Dedifferentiated amniotic fluid mesenchymal stem cell (primary cell): ENCODE results near the gene STMND1.
A peak's percentile ranks its signal among the peaks of the same experiment; 100 is the strongest.
"Not testable (repeated sequence)": the region's sequence is repeated elsewhere in the genome, so short reads cannot be mapped to it uniquely, and the experiment has no call there.

ENCODE experiments used
- DNase-seq: peaks from one replicate; pipeline ENCODE4 v3.0.0-alpha.2; 2016; ENCODE audit errors: extremely low spot score

Gene STMND1

DNA sequence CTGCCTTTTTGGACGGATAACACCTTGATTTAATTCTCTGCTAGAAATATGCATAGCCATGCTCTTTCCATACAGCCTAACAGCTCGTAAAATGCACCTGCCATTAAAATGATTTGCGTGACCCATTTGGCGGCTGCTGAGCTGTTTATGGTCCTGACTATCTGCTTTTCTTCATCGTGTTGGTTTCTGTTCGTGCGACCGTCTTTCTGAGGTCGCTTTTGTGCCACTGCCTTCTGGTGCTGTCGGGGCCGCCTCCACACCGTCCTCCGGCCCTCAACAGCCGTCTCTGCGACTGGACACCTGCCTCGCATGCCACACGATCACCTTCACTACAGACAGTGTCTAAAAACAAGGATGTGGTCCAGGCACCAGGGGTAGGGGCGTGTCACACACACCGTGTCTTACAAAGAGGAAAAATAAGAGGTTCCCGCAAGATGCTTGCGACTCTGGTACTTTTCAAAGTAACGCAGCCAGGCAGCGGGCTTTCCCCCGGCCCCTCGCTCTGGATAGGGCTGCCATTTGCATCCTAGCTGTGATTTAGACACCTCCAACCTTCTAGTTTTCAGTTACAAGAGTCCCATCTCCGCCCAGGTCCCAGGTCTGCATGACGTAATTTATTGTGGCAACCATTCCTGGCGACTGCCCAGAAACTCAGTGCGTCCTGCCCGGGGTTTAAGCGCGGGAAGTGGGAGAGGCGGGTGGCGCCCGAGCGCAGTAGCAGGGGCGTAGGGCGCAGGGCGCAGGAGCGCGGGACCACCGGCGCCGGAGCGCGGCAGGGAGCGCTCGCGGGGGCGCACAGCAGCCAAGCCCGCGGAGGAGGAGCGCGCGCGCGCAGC lies at the start of gene STMND1:
STMND1 (plus strand) TSS at position 629 of the 836 bp plus-strand sequence. CDS start 208 bp downstream, outside the sequence.
- DNase-seq: no peak

DNA sequence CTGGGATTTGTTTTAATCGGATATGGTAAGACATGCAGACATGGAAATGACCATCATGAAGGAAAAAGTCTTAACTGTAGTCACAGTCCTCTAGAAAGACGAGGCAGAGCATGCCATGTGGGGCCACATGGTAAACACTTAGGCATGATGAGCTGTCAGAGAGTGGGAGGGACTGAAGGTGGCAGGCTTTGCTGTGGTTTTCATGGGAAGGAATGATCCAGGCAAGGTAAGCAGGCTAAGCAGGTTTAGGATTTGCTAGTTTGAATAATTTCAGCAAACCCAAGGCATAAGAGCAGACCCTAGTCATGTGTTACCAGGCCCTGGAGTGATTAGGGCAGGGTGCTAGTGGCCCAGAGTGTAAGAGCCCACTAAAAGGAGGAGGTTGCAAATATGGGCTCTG lies 47.2 kb upstream of the STMND1 start:
- no peak for DNase-seq

DNA sequence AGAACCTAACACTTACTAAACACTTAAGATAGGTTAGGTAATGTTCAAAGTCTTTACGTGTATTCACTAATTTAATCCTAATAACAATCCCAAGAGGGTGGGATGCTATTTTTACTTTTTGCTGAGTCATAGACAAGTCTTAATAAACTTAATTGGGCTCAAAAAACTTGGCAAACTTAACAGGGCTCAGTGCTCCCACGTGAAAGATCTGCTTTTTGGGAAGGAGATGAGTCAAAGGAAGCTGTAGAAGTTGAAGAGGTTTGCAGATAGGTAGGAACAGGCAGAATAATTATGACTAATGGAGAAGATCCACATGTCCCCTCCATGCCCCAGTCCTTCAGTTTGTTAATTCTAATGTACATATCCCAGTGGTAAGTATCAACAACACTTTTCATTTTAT lies 44.5 kb upstream of the STMND1 start:
- no peak for DNase-seq

DNA sequence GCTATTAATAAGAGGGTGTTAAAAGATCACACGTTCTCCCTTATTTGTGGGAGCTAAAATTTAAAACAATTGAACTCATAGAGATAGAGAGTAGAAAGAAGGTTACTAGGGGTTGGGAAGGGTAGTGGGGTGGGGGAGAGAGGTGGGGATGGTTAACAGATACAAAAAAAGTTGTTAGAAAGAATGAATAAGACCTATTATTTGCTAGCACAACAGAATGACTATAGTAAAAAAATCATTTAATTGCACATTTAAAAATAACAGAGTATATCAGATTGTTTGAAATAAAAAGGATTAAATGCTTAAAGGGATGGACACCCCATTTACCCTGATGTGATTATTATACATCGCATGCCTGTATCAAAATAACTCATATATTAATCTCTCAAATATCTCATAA lies 43.3 kb upstream of the STMND1 start:
- no peak for DNase-seq

DNA sequence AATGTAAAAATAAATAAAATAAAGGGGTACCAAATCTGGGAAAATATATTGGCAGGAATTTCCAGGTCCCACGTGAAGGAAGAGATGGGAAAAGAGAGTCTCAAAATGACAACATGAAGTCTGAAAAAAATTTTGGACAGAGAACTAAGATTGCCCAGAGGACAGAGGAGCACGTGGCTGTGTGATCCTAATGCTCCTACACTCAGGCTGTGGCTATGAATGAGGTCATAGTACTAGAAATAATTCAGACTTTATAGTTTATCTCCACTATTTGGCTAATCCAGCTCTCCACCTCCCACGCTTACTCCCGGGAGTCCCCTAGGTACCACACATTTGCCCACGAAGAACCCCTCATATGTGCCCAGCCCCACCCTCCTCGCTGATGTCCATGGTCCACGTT lies 42.8 kb upstream of the STMND1 start:
- no peak for DNase-seq

DNA sequence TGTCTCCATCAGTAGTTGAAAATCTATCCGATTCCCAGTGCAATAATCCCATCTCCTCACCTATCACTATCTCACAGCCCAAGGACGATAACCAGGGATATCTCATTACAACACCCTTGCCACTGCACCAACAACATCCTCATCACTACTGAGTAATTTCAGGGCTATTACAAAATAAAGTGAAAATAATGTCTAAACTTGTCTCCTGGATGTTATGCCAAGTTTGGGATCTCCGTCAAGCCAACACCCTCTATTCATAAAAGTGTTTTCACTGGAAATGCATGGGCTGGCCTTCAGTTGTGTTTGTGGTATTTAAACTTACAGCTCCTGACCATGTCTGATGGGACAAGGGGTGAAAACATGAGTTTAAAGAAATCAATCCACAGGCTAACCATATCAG lies 42.0 kb upstream of the STMND1 start:
- DNase-seq: no peak

DNA sequence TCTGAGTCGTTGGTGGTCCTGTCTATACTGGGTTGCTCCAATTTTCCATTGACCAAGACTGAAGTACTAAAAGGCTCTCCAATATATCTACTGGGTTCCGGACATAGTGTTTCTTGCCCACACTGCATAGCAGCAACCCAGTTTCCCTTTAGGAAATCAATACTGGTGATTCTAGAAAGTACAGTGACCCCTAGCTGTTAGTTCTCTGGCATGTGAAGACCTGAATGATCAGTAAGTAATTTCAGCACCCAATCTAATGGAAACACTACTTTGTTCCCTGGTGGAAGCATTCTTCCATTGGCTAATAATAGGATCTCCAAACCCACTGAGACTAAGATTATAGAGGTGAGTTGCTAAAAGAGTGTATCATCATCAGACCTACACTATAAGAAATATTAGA lies 40.8 kb upstream of the STMND1 start:
- DNase-seq: no peak

DNA sequence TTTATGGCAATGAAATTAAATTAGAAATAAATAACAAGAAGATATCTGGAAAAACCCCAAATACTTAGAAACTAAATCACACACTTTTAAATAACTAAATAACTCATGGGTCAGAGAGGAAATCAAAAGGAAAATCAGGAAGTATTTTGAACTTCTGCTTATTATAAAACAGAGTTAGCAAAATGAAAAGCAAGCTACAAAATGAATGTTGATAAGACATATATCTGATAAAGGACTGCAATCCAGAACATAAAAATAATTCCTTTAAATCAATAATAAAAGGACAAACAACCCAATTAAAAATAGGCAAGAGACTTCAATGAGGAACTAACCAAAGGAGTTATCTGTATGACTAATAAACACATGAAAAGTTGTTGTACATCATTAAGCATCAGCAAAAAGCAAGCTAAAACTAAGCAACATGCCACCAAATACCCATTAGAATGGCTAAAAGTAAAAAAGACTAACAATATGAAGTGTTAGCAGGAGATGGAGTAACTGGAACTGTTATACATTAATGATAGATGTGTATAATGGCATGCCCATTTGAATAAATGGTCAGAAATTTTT lies 38.9 kb upstream of the STMND1 start:
- no peak for DNase-seq

DNA sequence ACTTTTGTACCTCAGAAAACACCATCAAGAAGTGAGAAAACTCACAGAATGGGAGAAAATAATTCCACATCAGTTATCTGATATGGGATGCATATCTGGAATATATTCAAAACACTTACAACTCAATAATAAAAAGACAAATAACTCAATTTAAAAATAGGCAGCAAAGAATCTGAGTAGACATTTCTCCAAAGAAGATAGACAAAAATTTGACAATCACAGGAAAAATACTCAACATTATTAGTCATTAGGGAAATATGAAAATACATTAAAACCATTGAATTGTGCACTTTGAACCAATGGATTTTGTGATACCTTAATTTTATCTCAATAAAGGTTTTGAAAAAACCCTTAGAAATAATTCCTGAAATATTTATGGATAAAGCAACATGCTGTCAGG lies 36.9 kb upstream of the STMND1 start:
- DNase-seq: no peak

DNA sequence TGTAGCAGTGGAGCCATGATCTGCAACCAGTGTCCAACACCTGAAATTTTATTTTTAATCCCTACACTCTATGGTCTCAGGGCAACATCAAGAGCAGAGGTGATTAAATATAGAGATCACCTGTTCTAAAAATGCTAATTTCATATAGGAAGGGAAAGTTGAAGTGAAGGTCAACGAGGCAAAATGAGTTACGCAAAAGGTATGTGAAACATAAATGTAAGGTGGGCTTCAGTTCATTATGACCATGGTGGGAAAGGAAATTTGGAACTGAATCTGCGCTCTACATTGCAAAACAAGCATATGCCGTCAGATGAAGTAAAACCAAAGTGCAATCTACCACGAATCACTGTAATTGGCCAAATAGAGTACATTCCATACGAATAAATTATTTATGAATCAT lies 35.2 kb upstream of the STMND1 start:
- DNase-seq: no peak

DNA sequence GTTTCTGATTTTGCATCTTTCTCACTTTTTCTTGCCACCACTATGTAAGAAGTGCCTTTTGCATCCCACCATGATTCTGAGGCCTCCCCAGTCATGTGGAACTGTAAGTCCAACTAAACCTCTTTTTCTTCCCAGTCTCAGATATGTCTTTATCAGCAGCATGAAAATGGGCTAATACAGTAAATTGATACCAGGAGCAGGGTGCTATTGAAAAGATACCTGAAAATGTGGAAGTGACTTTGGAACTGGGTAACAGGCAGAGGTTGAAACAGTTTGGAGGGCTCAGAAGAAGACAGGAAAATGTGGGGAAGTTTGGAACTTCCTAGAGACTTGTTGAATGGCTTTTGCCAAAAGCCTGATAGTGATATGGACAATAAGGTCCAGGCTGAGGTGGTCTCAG lies 32.9 kb upstream of the STMND1 start:
- not testable (repeated sequence) for DNase-seq

DNA sequence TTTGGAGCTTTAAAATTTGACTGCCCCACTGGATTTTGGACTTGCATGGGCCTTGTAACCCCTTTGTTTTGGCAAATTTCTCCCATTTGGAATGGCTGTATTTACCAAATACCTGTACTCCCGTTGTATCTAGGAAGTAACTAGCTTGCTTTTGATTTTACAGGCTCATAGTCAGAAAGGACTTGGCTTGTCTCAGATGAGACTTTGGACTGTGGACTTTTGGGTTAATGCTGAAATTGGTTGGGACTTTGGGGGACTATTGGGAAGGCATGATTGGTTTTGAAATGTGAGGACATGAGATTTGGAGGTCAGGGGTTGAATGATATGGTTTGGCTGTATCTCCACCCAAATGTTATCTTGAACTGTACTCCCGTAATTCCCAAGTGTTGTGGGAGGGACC lies 31.4 kb upstream of the STMND1 start:
- not testable (repeated sequence) for DNase-seq

DNA sequence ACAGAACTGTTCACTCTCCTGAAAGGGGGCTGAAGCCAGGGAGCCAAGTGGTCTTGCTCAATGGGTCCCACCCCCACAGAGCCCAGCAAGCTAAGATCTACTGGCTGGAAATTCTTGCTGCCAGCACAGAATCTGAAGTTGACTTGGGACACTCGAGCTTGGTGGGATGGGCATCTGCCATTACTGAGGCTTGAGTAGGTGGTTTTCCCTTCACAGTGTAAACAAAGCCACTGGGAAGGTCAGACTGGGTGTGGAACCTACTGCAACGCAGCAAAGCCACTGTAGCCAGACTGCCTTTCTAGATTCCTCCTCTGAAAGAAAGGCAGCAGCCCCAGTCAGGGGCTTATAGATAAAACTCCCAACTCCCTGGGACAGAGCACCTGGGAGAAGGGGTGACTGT lies 28.3 kb upstream of the STMND1 start:
- not testable (repeated sequence) for DNase-seq

DNA sequence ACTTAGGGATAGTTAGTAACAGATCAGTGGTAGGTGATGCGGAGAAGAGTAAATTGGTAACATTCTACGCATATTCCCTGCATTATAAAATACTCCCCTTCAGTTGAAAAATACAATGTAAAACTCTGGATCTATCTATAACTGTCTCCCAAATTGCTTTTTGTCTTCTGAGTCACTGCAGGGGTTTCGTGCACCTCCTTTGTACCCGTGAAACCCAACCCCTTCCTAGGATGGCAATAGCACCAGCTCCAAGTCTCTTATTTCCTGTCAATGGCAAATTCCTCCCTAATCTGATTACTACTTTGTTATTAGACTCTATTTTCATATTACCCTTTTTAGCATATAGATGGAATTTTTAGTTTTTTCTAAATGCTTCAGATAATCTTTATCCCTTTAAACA lies 20.6 kb upstream of the STMND1 start:
- DNase-seq: no peak

DNA sequence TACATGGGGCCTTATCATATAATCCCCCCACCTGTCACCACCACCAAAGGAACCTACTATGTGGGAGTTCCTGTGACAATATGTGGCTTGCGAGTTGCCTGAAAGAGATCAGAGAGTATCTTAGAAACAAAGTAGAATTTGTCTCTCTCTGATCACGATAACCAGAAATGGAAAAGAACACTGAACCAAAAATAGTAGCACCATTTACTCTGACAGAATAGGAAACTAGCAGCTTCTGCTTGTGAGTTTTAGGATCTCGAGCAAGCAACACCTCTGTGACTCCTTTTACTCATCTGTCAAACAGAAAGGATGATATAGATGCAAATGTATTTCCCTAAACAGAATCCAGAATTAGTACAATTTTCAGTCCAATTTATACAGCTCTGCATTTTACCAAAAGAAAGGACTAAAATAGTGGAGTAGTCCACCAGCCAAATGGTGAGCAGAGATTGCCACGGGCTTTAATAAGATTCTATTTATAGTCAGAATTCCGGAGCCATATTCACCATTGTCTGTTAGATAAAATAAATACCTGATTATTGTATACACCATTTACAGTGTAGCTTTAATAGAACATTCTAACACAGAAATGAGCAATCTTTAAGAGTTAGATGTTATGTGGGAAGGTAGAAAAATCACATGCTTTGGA lies 19.9 kb upstream of the STMND1 start:
- DNase-seq: no peak

DNA sequence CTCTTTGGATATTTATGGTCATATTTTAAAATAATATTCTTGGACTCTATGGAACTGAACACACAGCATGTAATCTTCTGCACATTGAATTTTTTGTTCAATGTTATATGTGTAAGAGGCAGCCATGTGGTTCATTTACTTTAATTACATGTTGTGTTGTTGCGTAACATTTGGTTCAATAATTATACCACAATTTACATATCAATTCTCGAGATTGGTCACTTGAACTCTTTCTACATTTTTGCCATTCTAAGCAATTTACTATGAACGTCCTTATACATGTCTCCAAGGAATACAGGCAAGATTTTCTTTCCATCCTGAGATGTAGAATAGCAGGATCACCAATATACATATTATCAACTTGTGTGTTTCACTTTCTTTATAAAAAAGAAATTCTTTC lies 18.5 kb upstream of the STMND1 start:
- DNase-seq: no peak

DNA sequence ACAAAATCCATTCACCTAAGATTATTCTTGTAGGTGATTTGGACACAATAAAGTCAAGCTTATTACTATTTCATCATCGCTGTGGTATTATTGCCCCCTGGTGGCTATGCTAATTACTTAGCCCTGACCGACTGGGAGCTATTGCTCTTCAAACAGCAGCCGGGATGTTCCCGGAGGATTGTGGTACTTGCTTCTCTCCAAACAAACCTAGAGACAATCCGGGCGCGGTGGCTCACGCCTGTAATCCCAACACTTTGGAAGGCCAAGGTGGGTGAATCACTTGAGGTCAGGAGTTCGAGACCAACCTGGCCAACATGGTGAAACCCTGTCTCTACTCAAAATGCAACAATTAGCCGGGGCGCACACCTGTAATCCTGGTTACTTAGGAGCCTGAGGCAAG lies 15.4 kb upstream of the STMND1 start:
- peak; percentile 85 for DNase-seq

DNA sequence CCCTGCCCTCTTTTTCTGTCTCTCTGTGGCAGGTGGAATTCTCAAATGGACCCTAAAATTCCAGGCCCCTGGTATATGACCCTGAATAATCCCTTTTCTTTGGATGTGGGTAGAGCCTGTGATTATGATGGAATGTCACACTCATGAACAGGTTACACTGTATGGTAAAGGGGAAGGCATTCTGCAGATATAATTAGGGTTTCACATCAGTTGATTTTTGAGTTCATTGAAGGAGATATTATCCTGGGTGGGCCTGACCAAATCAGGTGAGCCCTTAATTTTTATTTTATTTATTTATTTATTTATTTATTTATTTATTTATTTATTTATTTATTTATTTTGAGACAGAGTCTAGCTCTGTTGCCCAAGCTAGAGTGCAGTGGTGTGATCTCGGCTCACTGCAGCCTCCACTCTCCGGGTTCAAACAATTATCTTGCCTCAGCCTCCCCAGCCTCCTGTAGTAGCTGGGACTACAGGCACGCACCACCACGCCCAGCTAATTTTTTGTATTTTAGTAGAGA lies 13.7 kb upstream of the STMND1 start:
- no peak for DNase-seq

DNA sequence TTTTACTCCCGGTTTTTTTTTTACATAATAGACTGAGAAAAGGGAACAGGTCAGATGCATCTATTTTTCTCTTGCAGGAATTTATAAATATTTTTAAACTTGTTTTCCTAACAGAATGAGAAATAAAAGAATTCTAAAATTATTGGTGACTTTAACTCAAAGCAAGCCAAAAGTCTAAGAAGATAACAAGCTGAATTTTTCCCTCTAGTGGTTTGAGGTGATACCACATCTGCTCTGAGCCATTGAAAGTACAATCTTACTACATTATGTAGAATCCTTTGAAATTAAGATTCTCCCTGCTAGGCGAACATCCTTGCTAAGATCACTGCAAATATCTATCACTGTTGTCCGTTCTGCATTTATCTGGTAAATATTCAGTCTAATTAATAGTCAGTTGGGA lies 10.7 kb upstream of the STMND1 start:
- DNase-seq: peak; percentile 29

DNA sequence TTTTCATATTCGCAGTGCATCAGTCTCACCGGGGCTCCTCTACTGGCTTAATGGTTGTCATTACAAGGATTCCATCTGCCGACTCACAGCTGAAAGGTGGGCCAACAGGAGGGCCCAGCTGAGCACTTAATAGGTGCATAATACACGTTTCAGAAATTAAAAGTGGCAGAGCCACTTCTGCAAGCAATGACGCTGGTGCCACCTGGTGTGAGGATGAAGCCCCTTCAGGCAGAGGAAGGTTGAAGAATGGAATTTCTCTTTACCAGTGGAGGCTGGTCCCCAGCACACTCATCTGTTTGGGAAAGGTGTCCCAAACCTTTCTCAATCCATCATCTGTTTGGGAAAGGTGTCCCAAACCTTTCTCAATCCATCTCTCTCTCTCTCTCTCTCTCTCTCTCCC lies 8.2 kb upstream of the STMND1 start:
- no peak for DNase-seq

DNA sequence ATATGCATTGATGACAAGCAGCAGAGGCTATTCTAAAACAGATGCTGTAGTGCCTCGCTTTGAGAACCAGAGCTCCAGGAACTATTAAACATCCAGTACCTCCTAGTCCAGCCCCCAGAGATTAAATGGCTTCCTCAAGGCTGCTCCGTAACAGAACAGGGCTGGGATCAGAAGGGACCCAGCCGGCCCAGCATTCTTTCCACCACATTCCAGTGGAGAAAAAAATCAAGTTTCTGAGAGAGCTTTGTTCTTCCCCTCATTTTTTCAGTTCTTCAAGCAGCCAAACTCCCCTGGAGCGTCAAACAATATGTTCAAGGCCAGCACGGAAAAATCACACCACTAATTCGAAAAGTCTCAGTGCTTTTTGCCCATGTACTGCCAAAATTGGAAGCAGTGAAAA lies 5.8 kb upstream of the STMND1 start:
- DNase-seq: no peak

DNA sequence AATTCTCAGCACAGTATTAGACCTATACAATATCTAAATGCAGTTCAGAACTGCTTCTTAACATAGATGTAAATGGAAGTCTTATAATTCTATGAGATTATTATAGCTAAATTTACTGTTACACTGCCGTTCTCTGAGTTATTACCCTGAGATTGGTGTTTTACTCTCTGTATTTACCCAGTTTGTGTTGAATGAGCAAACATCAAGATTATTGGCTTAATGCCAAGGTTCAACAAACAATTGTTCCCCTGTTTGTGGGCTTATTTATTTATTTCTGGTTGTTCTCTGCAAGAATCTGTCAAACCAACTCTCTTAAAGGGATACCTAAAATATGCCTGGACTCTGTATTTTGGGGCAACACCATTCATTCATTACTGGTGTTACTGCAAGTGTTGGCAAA lies 5.2 kb upstream of the STMND1 start:
- no peak for DNase-seq

DNA sequence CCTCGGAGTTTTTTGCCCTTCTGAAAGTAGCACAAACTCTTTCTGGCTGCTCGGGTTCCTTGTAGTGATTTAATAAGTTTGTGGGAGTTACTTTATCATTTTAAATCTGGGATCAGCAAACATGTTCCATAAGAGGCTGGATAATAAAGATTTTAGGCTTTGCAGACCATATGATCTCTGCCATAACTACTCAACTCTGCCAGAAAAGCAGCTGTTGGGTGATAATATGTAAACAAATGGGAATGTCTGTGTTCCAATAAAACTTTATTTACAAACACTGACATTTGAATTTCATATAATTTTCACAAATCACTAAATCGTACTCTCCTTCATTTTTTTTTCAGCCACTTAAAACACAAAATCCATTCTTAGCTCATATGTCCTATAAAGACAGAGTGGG lies 3.9 kb upstream of the STMND1 start:
- DNase-seq: no peak
